Measurements from ENCODE around the gene TFPI. TPM values are rescaled to one million over a fixed set of nuclear protein-coding genes. Genes with fewer than 3 reads are reported as not detected.
"Not testable (repeated sequence)": the region's sequence is repeated elsewhere in the genome, so short reads cannot be mapped to it uniquely, and the experiment has no call there.

Gene TFPI
- total RNA-seq, 4 donors from 2014 or later = 42.6 to 141 (median 66.1) TPM

- peaks cover 0 to 9% (median 0%) of the 10 kb centered on the region in 3 donors for H3K9me3 ChIP-seq
- no peaks in the 10 kb centered on the region for H3K27me3 ChIP-seq
- no peak for ATAC-seq
- no peak overlapping the region for H3K4me3 ChIP-seq
- 94 to 97% methylated on average over 3 to 4 of the region's 4 CpGs for WGBS, 2 donors (ENCODE audit: low coverage in 1 of 2)
- H3K27ac ChIP-seq = no peak overlapping the region
- H3K4me1 ChIP-seq = no peaks in the 10 kb centered on the region
- peaks cover 0 to 10% of the 10 kb centered on the region in 2 donors for H3K36me3 ChIP-seq
- TF ChIP-seq CTCF (IDR thresholded peaks at IDR 0.05) (no peak), EP300 (IDR thresholded peaks at IDR 0.05) (no peak), POLR2AphosphoS5 (IDR thresholded peaks at IDR 0.05) (no peak), POLR2A (IDR thresholded peaks at IDR 0.05) (no peak)
Observed at GRCh38 chr2:187514930-187515329, 39.3 kb downstream of the TFPI start.

- H3K4me1 ChIP-seq, H3K27ac ChIP-seq, H3K9me3 ChIP-seq, H3K4me3 ChIP-seq, H3K27me3 ChIP-seq, ATAC-seq, H3K36me3 ChIP-seq: not testable (repeated sequence)
- 100% methylated on average over 1 of the region's 6 CpGs; no CpG with 5 or more reads in 1 of the 2 donors for WGBS, 2 donors (ENCODE audit: low coverage in 1 of 2)
Observed at GRCh38 chr2:187514235-187514829, 39.9 kb downstream of the TFPI start.

GRCh38 chr2:187513460-187514234, 40.6 kb downstream of the TFPI start:
- ATAC-seq, H3K27ac ChIP-seq, H3K27me3 ChIP-seq, H3K4me1 ChIP-seq, H3K4me3 ChIP-seq, H3K36me3 ChIP-seq, H3K9me3 ChIP-seq: not testable (repeated sequence)
- WGBS, 2 donors (ENCODE audit: low coverage in 1 of 2) = 88 to 94% methylated on average over 3 to 5 of the region's 5 CpGs

GRCh38 chr2:187511356-187512315, 42.6 kb downstream of the TFPI start:
- no peaks in the 10 kb centered on the region for H3K36me3 ChIP-seq
- no peak for ATAC-seq
- TF ChIP-seq POLR2AphosphoS5 (IDR thresholded peaks at IDR 0.05) = no peak
- TF ChIP-seq CTCF (IDR thresholded peaks at IDR 0.05) = no peak
- TF ChIP-seq EP300 (IDR thresholded peaks at IDR 0.05) = no peak
- TF ChIP-seq POLR2A (IDR thresholded peaks at IDR 0.05) = no peak
- WGBS, 2 donors (ENCODE audit: low coverage in 1 of 2) = 80 to 84% methylated on average over 8 of the region's 9 CpGs
- no peak overlapping the region for H3K27ac ChIP-seq
- H3K27me3 ChIP-seq = no peaks in the 10 kb centered on the region
- H3K9me3 ChIP-seq = peaks cover 0 to 8% (median 0%) of the 10 kb centered on the region in 3 donors
- H3K4me1 ChIP-seq = no peaks in the 10 kb centered on the region
- no peak overlapping the region for H3K4me3 ChIP-seq

- 85% methylated on average over 6 to 9 of the region's 18 CpGs for WGBS, 2 donors (ENCODE audit: low coverage in 1 of 2)
- ATAC-seq = not testable (repeated sequence)
Observed at GRCh38 chr2:187510419-187511355, 43.5 kb downstream of the TFPI start.

More at GRCh38 chr2:187510419-187511355, 43.5 kb downstream of the TFPI start:
- H3K9me3 ChIP-seq, H3K36me3 ChIP-seq, H3K4me1 ChIP-seq, H3K4me3 ChIP-seq, H3K27ac ChIP-seq, H3K27me3 ChIP-seq: not testable (repeated sequence)
